Panc1 (cell line): ENCODE results near the gene CRELD2. TPM values are rescaled to one million over a fixed set of nuclear protein-coding genes. Genes with fewer than 3 reads are reported as not detected.
A peak's percentile ranks its signal among the peaks of the same experiment; 100 is the strongest.

Experiments used
- ATAC-seq: fragments of 200-7000 bp; cut with Tn5 transposase; 2 replicates; pipeline ENCODE4 v1.9.1; 2020; ENCODE audit warnings: mild to moderate bottlenecking, moderate library complexity
- BruUV-seq: library from RNA; stranded (reverse); fragments of 400-500 nt; replicated peaks from 2 replicates; lab custom pipeline; 2021; lab: Mats Ljungman, UMichigan
- CTCF ChIA-PET: fragments of 300-600 bp; sonication (Branson Sonifier 250); formaldehyde crosslinking; loops from one replicate; lab custom pipeline; 2022; ENCODE audit warnings: antibody characterized with exemption; lab: Charles Lee
- POLR2A ChIA-PET: fragments of 300-600 bp; sonication (Branson Sonifier 250); formaldehyde crosslinking; loops from one replicate; lab custom pipeline; 2022; ENCODE audit warnings: antibody characterized with exemption; lab: Charles Lee
- DNase-seq: peaks from one replicate; pipeline ENCODE4 v3.0.0-alpha.2; 2010; ENCODE audit warnings: low read depth, low spot score
- H3K27ac ChIP-seq: 2 replicates; pipeline ENCODE4 v1.5.1; 2011; ENCODE audit warnings: mild to moderate bottlenecking, low read length, inconsistent platforms
- H3K27me3 ChIP-seq: fragments of 200-500 bp; sonication (Bioruptor generic); 2 replicates; pipeline ENCODE4 v1.6.0; 2014; ENCODE audit warnings: low read length, inconsistent platforms; ENCODE audit not compliant: control insufficient read depth, insufficient read depth
- H3K36me3 ChIP-seq: fragments of 200-500 bp; sonication (Bioruptor generic); 2 replicates; pipeline ENCODE4 v1.5.1; 2014; ENCODE audit warnings: inconsistent platforms, mild to moderate bottlenecking, low read length, moderate library complexity; ENCODE audit not compliant: control insufficient read depth, insufficient read depth
- H3K4me1 ChIP-seq: 2 replicates; pipeline ENCODE4 v1.5.1; 2011; ENCODE audit warnings: inconsistent platforms, mild to moderate bottlenecking, low read length, moderate library complexity; ENCODE audit not compliant: control insufficient read depth, insufficient read depth
- H3K4me3 ChIP-seq, 2 experiments: 2 replicates each; pipeline ENCODE4 v1.5.1; 2011 to 2012; ENCODE audit warnings: low read depth in 2 of 2, low read length in 2 of 2, mild to moderate bottlenecking in 2 of 2, inconsistent platforms in 1 of 2, moderate library complexity in 1 of 2
- H3K9me3 ChIP-seq: fragments of 200-500 bp; sonication (Bioruptor generic); 2 replicates; pipeline ENCODE4 v1.5.1; 2014; ENCODE audit warnings: low read depth, mild to moderate bottlenecking, inconsistent platforms, low read length, moderate library complexity; ENCODE audit not compliant: control insufficient read depth, insufficient read depth
- POLR2AphosphoS5 ChIP-seq: IDR thresholded peaks from 2 replicates; pipeline ENCODE4 v1.6.1; 2012; ENCODE audit warnings: mild to moderate bottlenecking, low read depth, low read length, moderate library complexity
- SIN3A ChIP-seq: IDR thresholded peaks from 2 replicates; pipeline ENCODE4 v1.6.1; 2012; ENCODE audit warnings: low read depth, mild to moderate bottlenecking, low read length, moderate library complexity, borderline replicate concordance; ENCODE audit not compliant: insufficient read depth
- TCF7L2 ChIP-seq: IDR thresholded peaks from 2 replicates; pipeline ENCODE4 v1.6.1; 2011; ENCODE audit warnings: mild to moderate bottlenecking, low read depth, low read length, inconsistent platforms
- in situ Hi-C: cut with HindIII; loops from 2 replicates; pipeline ENCODE4 v1.10.0; 2016; ENCODE audit warnings: low sequenced_read_pairs, low pct_unique_long_range_greater_than_20kb
- intact Hi-C: fragments of 100-400 bp; cut with micrococcal nuclease; formaldehyde crosslinking; loops from one replicate; pipeline ENCODE4 v1.10.0; 2022; ENCODE audit not compliant: unreplicated experiment
- total RNA-seq: library from RNA; stranded (reverse); gene quantifications from one replicate; pipeline ENCODE4 v1.2.1, GENCODE V29; 2021; ENCODE audit not compliant: unreplicated experiment
- TF ChIP-seq, protein P1 (sequence below), 2 experiments: IDR thresholded peaks; 2 replicates each; pipeline ENCODE4 v1.6.1; 2011 to 2012; ENCODE audit warnings: low read depth in 2 of 2, control low read depth in 1 of 2, low read length in 1 of 2, mild to moderate bottlenecking in 1 of 2, moderate library complexity in 1 of 2; ENCODE audit not compliant: insufficient read depth in 1 of 2
- TF ChIP-seq, protein P2 (sequence below): fragments of 450-650 bp; IDR thresholded peaks from 2 replicates; pipeline ENCODE4 v1.5.1; 2017; ENCODE audit warnings: mild to moderate bottlenecking

CRELD2 gene
- total RNA-seq, 1 experiment from 2014 or later = 59.7 TPM

DNA sequence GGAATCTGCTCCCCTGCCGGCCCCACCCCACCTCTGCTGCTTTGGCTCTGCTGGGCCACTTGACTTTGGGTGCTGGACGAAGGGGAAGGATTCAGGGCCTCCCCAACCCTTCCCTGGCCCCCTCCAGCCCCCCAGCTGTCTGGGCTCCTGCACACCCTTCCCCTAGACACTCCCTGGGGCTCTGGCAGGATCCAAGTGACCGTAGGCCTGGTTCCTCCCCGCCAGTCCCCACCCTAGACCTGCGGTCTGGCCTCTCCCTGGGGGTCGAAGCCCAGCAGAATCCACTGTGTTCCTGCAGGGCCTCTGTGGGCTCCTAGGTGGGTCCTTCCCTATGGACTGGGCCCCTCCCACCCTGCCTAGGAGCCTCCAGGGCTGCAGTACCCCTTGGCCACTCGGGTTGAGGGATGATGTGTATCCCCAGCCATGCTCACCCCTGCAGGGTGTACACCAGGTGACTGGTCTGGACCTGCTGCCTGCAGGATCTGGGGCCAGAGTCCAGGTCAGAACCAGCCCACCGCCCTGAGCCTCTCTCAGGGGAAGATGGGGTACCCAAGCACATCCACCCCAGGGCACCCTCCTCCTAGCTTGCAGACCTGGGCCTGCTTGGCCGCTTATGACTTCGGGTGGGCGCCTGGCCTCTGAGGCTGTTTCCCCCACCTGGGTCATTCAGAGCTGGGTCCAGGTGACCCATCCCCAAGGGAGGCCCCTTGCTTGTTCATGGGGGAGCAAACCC is 47.8 kb downstream of the CRELD2 start:
- ATAC-seq (no peak), DNase-seq (no peak)
- Histone ChIP-seq H3K36me3 (no peaks in the 10 kb centered on the region; the same call in none of the 2 replicates), H3K27ac (peak overlapping the region; percentile 46), H3K4me1 (peaks cover 63% of the 10 kb centered on the region), H3K9me3 (no peaks in the 10 kb centered on the region), H3K4me3 (no peak overlapping the region), H3K27me3 (no peaks in the 10 kb centered on the region)
- in situ Hi-C loops (no loop called here), intact Hi-C loops (no loop called here)
- BruUV-seq = no TSS peak
- CTCF ChIA-PET = interaction anchor here (1.1 kb wide), 1 partner anchor 64 kb away, joined by 3 read pairs; no protein-coding TSS in a partner anchor
- TF ChIP-seq, protein P1, sequence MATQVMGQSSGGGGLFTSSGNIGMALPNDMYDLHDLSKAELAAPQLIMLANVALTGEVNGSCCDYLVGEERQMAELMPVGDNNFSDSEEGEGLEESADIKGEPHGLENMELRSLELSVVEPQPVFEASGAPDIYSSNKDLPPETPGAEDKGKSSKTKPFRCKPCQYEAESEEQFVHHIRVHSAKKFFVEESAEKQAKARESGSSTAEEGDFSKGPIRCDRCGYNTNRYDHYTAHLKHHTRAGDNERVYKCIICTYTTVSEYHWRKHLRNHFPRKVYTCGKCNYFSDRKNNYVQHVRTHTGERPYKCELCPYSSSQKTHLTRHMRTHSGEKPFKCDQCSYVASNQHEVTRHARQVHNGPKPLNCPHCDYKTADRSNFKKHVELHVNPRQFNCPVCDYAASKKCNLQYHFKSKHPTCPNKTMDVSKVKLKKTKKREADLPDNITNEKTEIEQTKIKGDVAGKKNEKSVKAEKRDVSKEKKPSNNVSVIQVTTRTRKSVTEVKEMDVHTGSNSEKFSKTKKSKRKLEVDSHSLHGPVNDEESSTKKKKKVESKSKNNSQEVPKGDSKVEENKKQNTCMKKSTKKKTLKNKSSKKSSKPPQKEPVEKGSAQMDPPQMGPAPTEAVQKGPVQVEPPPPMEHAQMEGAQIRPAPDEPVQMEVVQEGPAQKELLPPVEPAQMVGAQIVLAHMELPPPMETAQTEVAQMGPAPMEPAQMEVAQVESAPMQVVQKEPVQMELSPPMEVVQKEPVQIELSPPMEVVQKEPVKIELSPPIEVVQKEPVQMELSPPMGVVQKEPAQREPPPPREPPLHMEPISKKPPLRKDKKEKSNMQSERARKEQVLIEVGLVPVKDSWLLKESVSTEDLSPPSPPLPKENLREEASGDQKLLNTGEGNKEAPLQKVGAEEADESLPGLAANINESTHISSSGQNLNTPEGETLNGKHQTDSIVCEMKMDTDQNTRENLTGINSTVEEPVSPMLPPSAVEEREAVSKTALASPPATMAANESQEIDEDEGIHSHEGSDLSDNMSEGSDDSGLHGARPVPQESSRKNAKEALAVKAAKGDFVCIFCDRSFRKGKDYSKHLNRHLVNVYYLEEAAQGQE (IDR thresholded peaks at IDR 0.05; ENCODE audit: insufficient read depth in 1 of 2, low read depth in 2 of 2, low read length in 1 of 2) = no peak
- TF ChIP-seq TCF7L2 = no peak
- TF ChIP-seq, protein P2, sequence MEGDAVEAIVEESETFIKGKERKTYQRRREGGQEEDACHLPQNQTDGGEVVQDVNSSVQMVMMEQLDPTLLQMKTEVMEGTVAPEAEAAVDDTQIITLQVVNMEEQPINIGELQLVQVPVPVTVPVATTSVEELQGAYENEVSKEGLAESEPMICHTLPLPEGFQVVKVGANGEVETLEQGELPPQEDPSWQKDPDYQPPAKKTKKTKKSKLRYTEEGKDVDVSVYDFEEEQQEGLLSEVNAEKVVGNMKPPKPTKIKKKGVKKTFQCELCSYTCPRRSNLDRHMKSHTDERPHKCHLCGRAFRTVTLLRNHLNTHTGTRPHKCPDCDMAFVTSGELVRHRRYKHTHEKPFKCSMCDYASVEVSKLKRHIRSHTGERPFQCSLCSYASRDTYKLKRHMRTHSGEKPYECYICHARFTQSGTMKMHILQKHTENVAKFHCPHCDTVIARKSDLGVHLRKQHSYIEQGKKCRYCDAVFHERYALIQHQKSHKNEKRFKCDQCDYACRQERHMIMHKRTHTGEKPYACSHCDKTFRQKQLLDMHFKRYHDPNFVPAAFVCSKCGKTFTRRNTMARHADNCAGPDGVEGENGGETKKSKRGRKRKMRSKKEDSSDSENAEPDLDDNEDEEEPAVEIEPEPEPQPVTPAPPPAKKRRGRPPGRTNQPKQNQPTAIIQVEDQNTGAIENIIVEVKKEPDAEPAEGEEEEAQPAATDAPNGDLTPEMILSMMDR = no peak
- no peak for TF ChIP-seq SIN3A
- POLR2A ChIA-PET = interaction anchor here (0.6 to 0.9 kb wide), 2 partner anchors 35 to 61 kb away, joined by 3 read pairs; no protein-coding TSS in a partner anchor

DNA sequence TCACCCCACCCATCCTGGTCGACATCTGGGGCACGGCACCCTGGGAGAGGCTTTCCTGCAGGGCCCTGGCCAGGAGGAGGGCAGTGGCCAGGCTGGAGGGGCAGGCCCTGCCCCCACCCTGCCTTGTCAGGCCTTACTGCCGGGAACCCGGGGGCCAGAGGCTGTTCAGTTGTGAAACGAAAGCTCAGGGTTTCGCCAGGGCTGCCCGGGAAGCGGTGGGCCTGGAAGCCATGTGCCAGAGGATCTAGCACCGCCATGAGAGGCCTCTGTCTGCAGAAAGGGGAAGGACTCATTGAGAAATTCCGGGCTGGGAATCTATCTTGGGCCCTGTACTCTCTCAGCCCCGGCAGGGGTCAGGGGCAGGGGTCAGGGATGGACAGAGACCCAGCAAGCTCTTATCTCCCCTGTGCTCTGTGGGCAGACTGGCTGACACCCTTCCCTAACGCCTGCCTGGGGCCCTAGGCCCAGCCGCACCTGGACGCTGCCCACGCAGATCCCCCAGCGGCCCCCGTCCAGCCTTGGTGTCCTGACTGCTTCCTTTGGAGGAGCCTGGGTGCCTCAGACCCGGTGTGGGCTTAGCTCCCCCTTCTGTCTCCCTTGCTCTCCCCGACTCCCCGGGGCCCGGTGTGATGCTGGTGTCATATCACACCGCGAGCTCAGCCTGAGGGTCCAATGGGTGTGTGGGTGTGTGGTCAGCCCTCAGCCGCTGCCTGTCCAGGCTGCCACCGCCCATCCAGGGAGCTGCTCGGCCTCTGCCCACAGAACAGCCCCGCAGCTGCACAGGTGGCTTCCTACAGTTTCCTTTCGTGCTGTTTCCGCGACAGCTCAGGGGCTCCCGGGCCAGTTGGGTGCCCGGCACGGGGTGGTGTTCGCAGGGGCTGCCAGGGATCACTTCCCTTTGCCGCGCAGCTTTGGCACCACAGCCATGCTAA is 48.6 kb downstream of the CRELD2 start:
- intact Hi-C loops = no loop called here
- Histone ChIP-seq H3K9me3 (no peaks in the 10 kb centered on the region), H3K27ac (peak overlapping the region; percentile 46), H3K4me1 (peaks cover 63% of the 10 kb centered on the region), H3K27me3 (no peaks in the 10 kb centered on the region), H3K4me3 (peak overlapping the region in 1 of 2 experiments; percentile 20; a peak in 1 of 4 replicates), H3K36me3 (no peaks in the 10 kb centered on the region; the same call in 1 of the 2 replicates)
- POLR2A ChIA-PET = no interaction called here
- TF ChIP-seq POLR2AphosphoS5 = 0 out of 2 replicates have a peak, but pooled peaks have one; percentile 1
- TF ChIP-seq SIN3A = no peak
- in situ Hi-C loops = no loop called here
- ATAC-seq = no peak
- CTCF ChIA-PET = interaction anchor here (0.6 kb wide), 1 partner anchor 36 kb away, joined by 3 read pairs; no protein-coding TSS in a partner anchor
- no peak for DNase-seq
- BruUV-seq = no TSS peak
